HG03064 (cell line): ENCODE measurements around the gene AXIN2.
"Not testable (repeated sequence)": the region's sequence is repeated elsewhere in the genome, so short reads cannot be mapped to it uniquely, and the experiment has no call there.

Experiments used
- ATAC-seq: cut with Tn5 transposase; IDR thresholded peaks from one replicate; pipeline ENCODE4 v1.9.1; 2021; ENCODE audit warnings: low read depth; ENCODE audit not compliant: unreplicated experiment

AXIN2 gene

GRCh38 chr17:65523853-65524664 is 37.4 kb downstream of the AXIN2 start:
- no peak for ATAC-seq

- no peak for ATAC-seq
Measured at GRCh38 chr17:65523411-65523810, 38.0 kb downstream of the AXIN2 start.

GRCh38 chr17:65522751-65523404 is 38.6 kb downstream of the AXIN2 start:
- ATAC-seq, result no peak

DNA sequence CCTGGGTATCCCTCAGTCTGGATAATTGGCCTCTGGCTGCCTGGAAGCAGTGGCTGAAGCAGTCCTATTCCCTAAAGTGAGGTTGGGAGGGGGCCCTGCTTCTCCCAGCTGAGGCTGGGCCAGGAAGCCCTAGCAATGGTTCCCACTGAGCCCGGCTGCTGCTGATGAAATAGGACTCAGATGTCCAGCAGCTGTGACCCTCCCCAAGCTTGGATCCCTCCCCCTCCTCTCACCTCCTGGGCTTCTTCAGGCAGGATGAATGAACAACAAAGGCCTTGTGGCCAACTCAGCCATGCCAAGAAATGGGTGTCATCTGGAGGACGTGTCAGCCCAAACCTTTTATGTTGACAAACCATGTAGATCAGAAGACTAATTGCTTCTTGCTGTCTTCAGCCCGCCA is 42.0 kb downstream of the AXIN2 start:
- no peak for ATAC-seq

GRCh38 chr17:65518256-65518655 is 43.2 kb downstream of the AXIN2 start:
- no peak for ATAC-seq

DNA sequence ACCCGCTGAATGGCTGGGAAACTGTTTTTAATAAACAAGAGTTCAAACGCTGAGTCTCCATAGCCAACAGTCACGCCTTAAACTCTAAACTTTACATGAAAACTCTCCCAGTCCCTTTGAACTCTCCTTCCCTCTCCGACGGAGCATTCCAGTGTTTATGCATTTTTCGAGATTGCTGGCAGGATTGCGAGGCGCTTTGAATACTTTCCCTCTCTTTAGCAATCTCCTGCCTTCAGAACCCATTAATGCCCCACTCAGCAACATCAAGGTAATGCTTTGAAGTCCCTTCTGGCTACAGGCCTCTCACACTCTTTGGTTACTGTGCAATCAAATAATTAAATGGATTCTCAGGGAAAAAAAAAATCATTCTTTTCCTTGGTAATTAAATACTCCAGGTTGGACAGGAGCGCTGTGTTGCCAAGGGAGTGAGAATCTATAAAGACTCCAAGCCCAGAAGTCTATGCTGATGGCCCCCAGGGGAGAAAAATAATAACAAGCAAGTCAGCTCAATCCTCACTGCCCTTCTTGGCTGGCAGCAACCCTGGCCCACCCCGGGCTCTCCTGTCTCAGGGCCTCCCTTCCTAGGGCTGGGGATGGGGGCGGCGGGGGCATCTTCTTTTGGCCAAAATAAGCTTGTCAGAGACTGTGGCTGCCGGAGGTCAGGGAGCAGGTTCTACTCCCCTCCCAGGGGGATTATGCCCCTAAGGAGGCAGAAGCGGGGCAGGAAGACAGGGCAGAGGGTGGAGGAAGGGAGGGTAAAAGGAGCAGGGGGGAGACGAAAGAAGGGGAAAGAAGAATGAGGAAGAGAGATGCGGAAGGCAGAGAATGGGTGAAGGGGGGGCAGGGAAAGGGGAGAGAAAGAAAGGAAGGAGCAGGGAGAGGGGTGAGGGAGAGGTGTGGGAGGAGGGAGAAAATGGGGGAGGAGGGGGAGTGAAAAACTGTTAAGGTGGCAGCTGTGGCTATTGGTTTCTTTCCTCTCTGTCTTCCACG is 45.2 kb downstream of the AXIN2 start:
- ATAC-seq, result no peak

GRCh38 chr17:65515512-65515911 is 45.9 kb downstream of the AXIN2 start:
- no peak for ATAC-seq

DNA sequence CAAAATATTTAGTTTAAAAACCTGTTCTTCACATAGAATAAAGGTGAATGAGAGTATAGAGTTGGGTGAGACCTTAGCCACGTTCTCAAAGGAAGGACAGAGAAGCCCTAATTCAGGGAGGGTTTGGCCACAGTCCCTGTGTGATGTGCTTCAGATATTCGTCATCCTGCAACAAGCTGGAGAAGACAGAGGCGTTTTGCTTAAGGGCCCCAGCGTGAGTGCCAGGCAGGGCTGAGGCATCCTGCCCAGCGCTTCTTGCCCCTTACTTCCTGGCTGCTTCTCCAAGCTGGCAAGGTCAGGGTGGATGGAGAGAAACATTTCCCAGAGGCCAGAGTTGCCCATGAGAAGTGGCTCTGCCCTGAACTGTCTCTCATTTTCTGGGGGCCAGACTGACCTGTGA is 46.9 kb downstream of the AXIN2 start:
- no peak for ATAC-seq

GRCh38 chr17:65514082-65514481 is 47.4 kb downstream of the AXIN2 start:
- no peak for ATAC-seq

DNA sequence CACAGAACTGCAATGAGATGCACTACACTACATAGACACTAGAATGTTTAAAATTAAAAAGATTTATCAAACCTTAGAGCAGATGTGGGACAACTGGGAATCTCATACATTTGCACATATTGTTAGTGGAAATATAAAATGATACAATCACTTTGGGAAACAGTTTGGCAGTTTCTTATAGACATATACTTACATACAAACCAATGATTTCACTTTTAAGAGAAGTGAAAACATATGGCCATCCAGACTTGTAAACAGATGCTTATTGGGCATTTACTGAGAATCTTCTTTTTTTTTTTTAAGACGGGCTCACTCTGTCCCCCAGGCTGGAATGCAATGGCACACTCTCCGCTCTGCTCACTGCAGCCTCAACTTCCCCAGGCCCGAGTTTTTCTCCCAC is 50.1 kb downstream of the AXIN2 start:
- ATAC-seq, result no peak

- no peak for ATAC-seq
Measured at GRCh38 chr17:65509032-65509431, 52.4 kb downstream of the AXIN2 start.

GRCh38 chr17:65504673-65505072 is 56.8 kb downstream of the AXIN2 start:
- not testable (repeated sequence) for ATAC-seq

- no peak for ATAC-seq
Measured at GRCh38 chr17:65504141-65504540, 57.3 kb downstream of the AXIN2 start.

DNA sequence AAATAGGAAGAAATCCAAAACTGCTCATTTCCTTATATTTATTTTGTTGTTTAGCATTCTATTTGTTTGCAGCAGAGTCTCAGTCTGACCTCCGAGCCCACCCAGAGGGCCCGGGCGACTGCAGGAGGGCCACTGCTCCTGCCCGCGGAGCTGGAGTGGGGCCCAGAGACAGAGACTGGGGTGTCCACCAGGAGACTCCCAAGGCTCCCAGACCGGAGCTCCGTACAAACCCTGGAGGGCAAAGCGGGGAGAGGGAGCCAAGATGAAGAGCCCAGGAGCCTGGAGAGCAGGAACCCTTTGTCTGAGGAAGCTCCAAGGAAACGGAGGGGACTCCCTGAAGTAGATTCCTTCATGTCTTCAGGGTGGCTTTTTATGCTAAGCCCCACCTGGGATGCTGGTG is 57.9 kb downstream of the AXIN2 start:
- ATAC-seq, result no peak

DNA sequence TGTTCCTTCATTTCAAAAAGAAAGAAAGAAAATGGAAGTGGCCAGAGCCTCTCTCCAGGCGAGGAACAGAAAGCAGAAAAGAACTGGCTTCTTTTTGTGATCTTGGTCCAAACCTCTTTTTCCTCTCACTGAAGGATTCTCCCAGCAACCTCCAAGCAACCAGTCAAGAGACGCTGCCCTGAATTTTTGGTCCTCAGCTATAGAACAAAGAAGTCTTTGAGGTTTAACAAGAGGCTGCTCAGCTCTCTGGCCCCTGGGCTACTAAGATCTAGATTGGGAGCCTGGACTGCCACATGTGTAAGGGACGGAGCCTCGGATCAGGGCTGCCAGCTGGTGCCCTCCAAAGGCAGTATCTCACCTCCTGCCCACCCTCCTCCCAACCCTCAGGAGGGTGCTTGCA is 62.6 kb downstream of the AXIN2 start:
- no peak for ATAC-seq

DNA sequence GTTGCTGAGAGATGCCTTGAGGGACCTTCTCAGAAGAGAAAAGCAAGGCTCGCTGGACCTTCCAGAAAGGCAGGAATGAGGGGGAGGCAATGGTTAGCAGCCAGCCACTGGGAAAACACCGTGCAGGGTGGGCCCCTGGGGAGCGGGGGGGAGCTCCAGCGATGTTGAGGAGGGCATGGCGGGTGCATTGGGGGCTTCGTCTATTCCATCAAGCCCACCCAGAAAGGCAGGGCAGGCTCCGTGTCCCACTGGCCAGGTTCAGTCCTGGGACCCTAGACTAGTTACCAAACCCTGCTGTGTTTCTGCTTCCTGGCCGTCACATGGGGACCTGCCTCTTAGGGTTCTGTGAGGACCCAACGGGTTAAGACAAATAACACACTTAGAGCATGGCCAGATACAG is 64.6 kb downstream of the AXIN2 start:
- no peak for ATAC-seq

- no peak for ATAC-seq
Measured at GRCh38 chr17:65495122-65496055, 66.1 kb downstream of the AXIN2 start.

DNA sequence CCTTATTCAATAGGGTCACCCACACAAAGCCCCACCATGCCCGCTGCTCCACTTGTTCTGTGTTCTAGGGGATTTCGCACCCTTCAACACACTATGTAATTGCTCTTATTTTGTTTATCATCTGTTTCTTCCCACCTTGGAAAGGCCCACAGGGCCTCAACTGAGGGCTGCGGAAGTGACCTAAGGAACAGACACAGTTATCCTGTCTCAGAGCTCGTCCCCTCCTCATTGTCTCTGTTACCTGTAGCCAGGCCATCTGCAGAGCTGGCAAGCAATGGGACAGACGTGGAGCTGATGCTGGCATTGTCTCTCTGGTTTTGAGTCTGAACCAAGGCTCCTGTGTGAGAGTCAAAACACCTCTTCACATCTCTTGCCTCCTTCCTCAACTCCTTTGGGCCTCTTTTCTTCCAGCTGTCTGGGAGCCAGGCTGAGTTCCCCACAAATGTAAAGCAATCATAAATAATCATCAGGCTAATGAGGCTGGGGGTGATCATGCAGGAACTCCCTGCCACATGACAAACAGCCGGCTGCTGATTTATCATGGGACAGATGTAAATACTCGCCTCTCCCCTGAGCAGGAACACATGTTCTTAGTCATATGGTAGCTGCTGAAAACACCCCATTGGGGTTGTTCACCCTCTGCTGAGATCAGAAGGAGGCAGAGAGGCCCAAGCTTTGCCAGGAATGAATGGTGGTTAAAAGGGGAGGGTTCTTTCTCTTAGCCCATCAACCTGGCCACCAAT is 71.9 kb downstream of the AXIN2 start:
- ATAC-seq, result no peak

GRCh38 chr17:65488665-65489064 is 72.8 kb downstream of the AXIN2 start:
- no peak for ATAC-seq
